Endothelial cell of umbilical vein (primary cell): ENCODE measurements around the gene LMF1. TPM values are rescaled to one million over a fixed set of nuclear protein-coding genes. Genes with fewer than 3 reads are reported as not detected.

Experiments
- BruUV-seq: library from RNA; stranded (reverse); fragments of 400-500 nt; replicated peaks from 2 replicates; lab custom pipeline; 2021; lab: Mats Ljungman, UMichigan
- CTCF ChIA-PET: fragments of 300-600, 350-600 bp; sonication (Branson Sonifier 250); formaldehyde crosslinking; loops from one replicate; lab custom pipeline; 2021; ENCODE audit warnings: antibody characterized with exemption, inconsistent platforms; lab: Charles Lee
- POLR2A ChIA-PET: fragments of 300-600, 350-600 bp; sonication (Branson Sonifier 250); formaldehyde crosslinking; loops from one replicate; lab custom pipeline; 2021; ENCODE audit warnings: antibody characterized with exemption, inconsistent platforms; lab: Charles Lee
- DNase-seq: peaks from one replicate; pipeline ENCODE4 v3.0.0-alpha.2; 2011; ENCODE audit warnings: low read depth, low spot score
- FAIRE-seq: peaks from 2 replicates; lab custom pipeline; 2011; peaks lifted over from hg19 to GRCh38; lab: Jason Lieb, UNC
- H2AFZ ChIP-seq: 2 replicates; pipeline ENCODE4 v1.6.0; 2012; ENCODE audit warnings: low read depth, low read length, control low read depth, inconsistent platforms
- H3K27ac ChIP-seq: 2 replicates; pipeline ENCODE4 v1.5.1; 2011; ENCODE audit warnings: low read depth, mild to moderate bottlenecking, control low read depth, low read length, moderate library complexity; ENCODE audit not compliant: insufficient read depth
- H3K27me3 ChIP-seq, 2 experiments: 2 replicates each; pipeline versions ENCODE4 v1.6.0 to v1.6.1; 2011; ENCODE audit warnings: low read length in 2 of 2, mixed read lengths in 1 of 2; ENCODE audit not compliant: control insufficient read depth in 2 of 2, insufficient read depth in 2 of 2
- H3K36me3 ChIP-seq, 2 experiments: 2 replicates in 1 of 2; 3 replicates in 1 of 2; pipeline ENCODE4 v1.5.1; 2011; ENCODE audit warnings: low read length in 2 of 2, mild to moderate bottlenecking in 1 of 2, moderate library complexity in 1 of 2; ENCODE audit not compliant: control insufficient read depth in 2 of 2, insufficient read depth in 2 of 2; ENCODE audit errors: extremely low read depth in 1 of 2
- H3K4me1 ChIP-seq: 3 replicates; pipeline ENCODE4 v1.5.1; 2011; ENCODE audit warnings: mild to moderate bottlenecking, low read length; ENCODE audit not compliant: control insufficient read depth, insufficient read depth; ENCODE audit errors: extremely low read depth
- H3K4me2 ChIP-seq: 2 replicates; pipeline ENCODE4 v1.6.1; 2011; ENCODE audit warnings: low read length, control low read depth, mixed read lengths; ENCODE audit not compliant: insufficient read depth
- H3K4me3 ChIP-seq, 3 experiments: fragments of 200-600 bp in 1 of 3; sonication (generic), shearing (Covaris generic) in 1 of 3; replicated peaks in 1 of 3; 2 replicates each; pipeline ENCODE4 v1.5.1; 2011 to 2016; ENCODE audit warnings: control low read depth in 3 of 3, low read length in 3 of 3, mild to moderate bottlenecking in 2 of 3, inconsistent platforms in 1 of 3, low read depth in 1 of 3, moderate library complexity in 1 of 3; ENCODE audit not compliant: insufficient read depth in 1 of 3
- H3K79me2 ChIP-seq: 2 replicates; pipeline ENCODE4 v1.6.0; 2012; ENCODE audit warnings: low read length, inconsistent platforms; ENCODE audit not compliant: control insufficient read depth, insufficient read depth
- H3K9ac ChIP-seq: replicated peaks from 2 replicates; pipeline ENCODE3; 2011; ENCODE audit warnings: low read length, control low read depth; ENCODE audit not compliant: insufficient read depth; ENCODE audit errors: extremely low read depth
- H3K9me1 ChIP-seq: replicated peaks from 3 replicates; pipeline ENCODE4 v1.6.0; 2011; ENCODE audit warnings: mild to moderate bottlenecking, low read length; ENCODE audit not compliant: control insufficient read depth, insufficient read depth; ENCODE audit errors: extremely low read depth
- H3K9me3 ChIP-seq: replicated peaks from 2 replicates; pipeline ENCODE4 v1.5.1; 2012; ENCODE audit warnings: low read length, inconsistent platforms; ENCODE audit not compliant: control insufficient read depth, insufficient read depth
- H4K20me1 ChIP-seq: replicated peaks from 2 replicates; pipeline ENCODE3; 2011; ENCODE audit warnings: mild to moderate bottlenecking, low read length; ENCODE audit not compliant: control insufficient read depth, insufficient read depth; ENCODE audit errors: extremely low read depth
- EZH2 ChIP-seq: IDR thresholded peaks from 2 replicates; pipeline ENCODE4 v1.6.1; 2012; ENCODE audit warnings: borderline replicate concordance, low read depth, mild to moderate bottlenecking, moderate library complexity, low read length, inconsistent platforms; ENCODE audit not compliant: severe bottlenecking
- FOS ChIP-seq: IDR thresholded peaks from 2 replicates; pipeline ENCODE4 v1.6.1; 2011; ENCODE audit warnings: mild to moderate bottlenecking, low read length, moderate library complexity, borderline replicate concordance; ENCODE audit not compliant: insufficient read depth
- GATA2 ChIP-seq: IDR thresholded peaks from 2 replicates; pipeline ENCODE4 v1.7.0; 2011; ENCODE audit warnings: low read depth, mild to moderate bottlenecking, moderate library complexity, mixed read lengths, low read length; ENCODE audit not compliant: insufficient read length, insufficient read depth
- JUN ChIP-seq: IDR thresholded peaks from 2 replicates; pipeline ENCODE4 v1.6.1; 2011; ENCODE audit warnings: borderline replicate concordance, low read depth; ENCODE audit not compliant: insufficient read length, insufficient read depth
- MAX ChIP-seq: IDR thresholded peaks from 2 replicates; pipeline ENCODE4 v1.6.1; 2011; ENCODE audit not compliant: insufficient read depth, insufficient read length
- MYC ChIP-seq: IDR thresholded peaks from one replicate; pipeline ENCODE4 v1.6.1; 2011; ENCODE audit warnings: mild to moderate bottlenecking, low read depth, low read length
- POLR2A ChIP-seq: IDR thresholded peaks from 2 replicates; pipeline ENCODE4 v1.6.1; 2012; ENCODE audit warnings: low read depth, mild to moderate bottlenecking, control low read depth, low read length
- POLR2AphosphoS5 ChIP-seq: IDR thresholded peaks from 2 replicates; pipeline ENCODE4 v1.6.1; 2012; ENCODE audit warnings: low read depth, mild to moderate bottlenecking, control low read depth, low read length, moderate library complexity; ENCODE audit not compliant: insufficient read depth
- dilution Hi-C: fragments of 300-500 bp; cut with MboI; formaldehyde crosslinking; loops from one replicate; pipeline ENCODE4 v1.15.0; 2019; ENCODE audit warnings: low sequenced_read_pairs; ENCODE audit not compliant: extremely low pct_ligation_motif_present
- intact Hi-C: fragments of 100-400 bp; cut with micrococcal nuclease; formaldehyde crosslinking; loops from one replicate; pipeline ENCODE4 v1.10.0; 2022
- polyA plus RNA-seq, 4 experiments: library from polyadenylated mRNA; depleted of rRNA in 3 of 4; stranded (reverse) in 3 of 4; unstranded in 1 of 4; fragments of >200 nt; gene quantifications; 2 replicates each; pipeline versions ENCODE4 v1.2.1 to v1.2.3, GENCODE V29; 2011 to 2012; ENCODE audit warnings: missing spikeins in 1 of 4
- total RNA-seq: library from RNA; stranded (reverse); gene quantifications from 2 replicates; pipeline ENCODE4 v1.2.3, GENCODE V29; 2021

LMF1 gene
- total and polyA plus RNA-seq, 2 donors (not counting 3 experiments of a cell fraction or from before 2014, with no cell fraction given): 17.8 TPM

GRCh38 chr16:897200-897543 lies 73.6 kb downstream of the LMF1 start:
- no peak for FAIRE-seq
- H3K79me2 ChIP-seq: no peaks in the 10 kb centered on the region
- H3K36me3 ChIP-seq: no peaks in the 10 kb centered on the region
- no peak for DNase-seq
- no TSS peak for BruUV-seq
- no peaks in the 10 kb centered on the region for H3K9me3 ChIP-seq
- ChIA-PET POLR2A (no interaction called here), CTCF (no interaction called here)
- H3K4me3 ChIP-seq: no peak overlapping the region
- H3K4me2 ChIP-seq: no peak overlapping the region
- intact Hi-C loops: no loop called here
- H3K9me1 ChIP-seq: no peaks in the 10 kb centered on the region
- TF ChIP-seq MAX (no peak), MYC (no peak), EZH2 (no peak), GATA2 (no peak), FOS (no peak), POLR2AphosphoS5 (no peak), POLR2A (no peak), JUN (no peak)
- no peak overlapping the region for H3K9ac ChIP-seq
- no peak overlapping the region for H3K27ac ChIP-seq
- dilution Hi-C loops: no loop called here
- H2AFZ ChIP-seq: no peak overlapping the region
- no peaks in the 10 kb centered on the region for H3K4me1 ChIP-seq
- H3K27me3 ChIP-seq: no peaks in the 10 kb centered on the region
- no peaks in the 10 kb centered on the region for H4K20me1 ChIP-seq
